Measurements from ENCODE around the gene ALOX12B.

Gene ALOX12B

GRCh38 chr17:8087075-8087951 is at the start of gene ALOX12B:
Gene ALOX12B (minus strand): TSS chr17:8087716. CDS start chr17:8087442, 274 bp downstream.
- DNase-seq (ENCODE audit: low spot score), result peak; percentile 45

DNA sequence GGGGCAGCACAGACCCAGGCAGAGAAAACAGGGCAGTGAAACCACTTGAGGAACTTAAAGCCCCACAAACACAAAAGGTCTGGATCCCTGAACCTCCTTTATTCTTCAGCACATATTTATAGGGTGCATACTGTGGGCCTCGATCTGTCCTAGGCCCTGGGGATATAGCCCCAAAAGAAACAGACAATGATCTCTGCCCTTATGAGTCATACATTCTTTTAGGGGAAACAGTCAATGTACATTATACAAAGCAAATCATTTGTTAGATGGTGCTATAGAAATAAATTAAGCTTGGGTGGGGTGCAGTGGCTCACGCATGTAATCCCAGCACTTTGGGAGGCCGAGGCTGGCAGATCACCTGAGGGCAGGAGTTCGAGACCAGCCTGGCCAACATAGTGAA is 46.4 kb upstream of the ALOX12B start:
- no peak for DNase-seq (ENCODE audit: low spot score)

GRCh38 chr17:8133399-8133798 is 45.9 kb upstream of the ALOX12B start:
- DNase-seq (ENCODE audit: low spot score), result peak; percentile 71

GRCh38 chr17:8131844-8132441 is 44.4 kb upstream of the ALOX12B start:
- no peak for DNase-seq (ENCODE audit: low spot score)

GRCh38 chr17:8128125-8128784 is 40.7 kb upstream of the ALOX12B start:
- DNase-seq (ENCODE audit: low spot score), result no peak

GRCh38 chr17:8126491-8127066 is 39.1 kb upstream of the ALOX12B start:
- DNase-seq (ENCODE audit: low spot score), result peak; percentile 86

DNA sequence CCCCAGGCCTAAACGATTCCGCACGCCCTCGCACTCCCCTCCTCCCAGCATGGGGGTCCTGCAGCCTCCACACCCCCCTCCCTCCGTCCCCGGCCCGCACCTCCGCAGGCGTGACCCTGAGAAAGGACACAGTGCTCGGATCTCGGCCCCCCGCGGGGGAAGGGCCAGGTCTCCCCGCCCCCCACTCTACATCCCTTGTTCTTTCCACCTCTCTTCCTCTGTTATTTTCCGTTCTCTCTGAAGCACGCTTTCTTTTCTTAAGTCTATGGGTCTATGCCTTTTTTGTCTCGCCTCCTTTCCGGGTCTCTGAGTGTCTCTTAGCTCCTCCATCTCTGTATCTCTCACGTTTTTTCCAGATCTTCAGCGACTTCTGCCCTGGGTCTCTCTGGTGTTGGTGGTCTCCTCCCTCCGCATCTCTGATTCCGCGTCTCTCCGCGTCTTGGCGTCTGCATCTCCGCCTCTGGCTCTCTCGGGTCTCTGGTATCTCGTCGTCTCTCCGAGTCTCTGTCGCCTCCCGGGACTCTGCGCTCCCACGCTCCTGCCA is 38.5 kb upstream of the ALOX12B start:
- peak; percentile 84 for DNase-seq (ENCODE audit: low spot score)

- peak; percentile 98 for DNase-seq (ENCODE audit: low spot score)
Measured at GRCh38 chr17:8125154-8125946, 37.8 kb upstream of the ALOX12B start.

DNA sequence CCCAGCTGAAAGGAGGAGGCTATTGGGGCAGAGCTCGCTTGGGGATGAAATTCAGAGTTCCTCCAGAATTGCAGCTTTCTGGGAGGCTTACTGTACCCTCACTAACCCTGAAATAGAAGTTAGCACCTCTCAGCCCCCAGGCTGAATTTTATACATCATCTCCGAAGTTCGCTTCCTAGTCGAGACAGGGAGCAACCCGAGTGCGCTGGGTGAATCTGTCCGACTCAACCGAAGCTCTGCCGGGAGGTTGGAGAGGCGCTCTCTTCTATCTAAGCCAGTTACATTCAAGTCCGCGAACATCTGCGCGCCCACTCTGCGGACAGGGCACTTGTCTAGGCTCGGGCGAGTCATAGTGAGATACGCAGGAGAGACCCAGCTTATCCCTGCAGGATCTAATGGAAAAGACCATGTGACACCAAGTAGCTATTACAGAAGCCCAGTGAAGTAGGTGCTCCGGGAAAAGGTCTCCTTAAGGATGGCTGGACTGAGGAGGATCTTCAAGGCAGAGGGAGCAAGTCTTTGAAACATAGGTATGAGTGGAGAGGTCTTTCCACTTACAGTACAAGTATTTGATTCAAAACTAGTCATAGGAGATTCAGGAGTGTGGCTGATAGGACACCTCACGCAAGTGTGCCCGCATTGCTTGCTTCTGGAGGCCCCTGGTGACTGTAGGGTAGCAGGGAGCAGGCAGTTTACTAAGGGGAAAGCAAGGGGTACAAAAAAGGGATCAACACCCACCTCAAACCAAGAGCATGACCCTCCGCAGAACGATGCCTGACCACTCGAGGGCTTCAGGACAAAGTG is 37.0 kb upstream of the ALOX12B start:
- peak; percentile 71 for DNase-seq (ENCODE audit: low spot score)

GRCh38 chr17:8123695-8124349 is 36.3 kb upstream of the ALOX12B start, which contains the start of gene HES7:
Gene HES7 (minus strand): TSS chr17:8124106. CDS start chr17:8124084, 22 bp downstream.
- DNase-seq (ENCODE audit: low spot score), result no peak

DNA sequence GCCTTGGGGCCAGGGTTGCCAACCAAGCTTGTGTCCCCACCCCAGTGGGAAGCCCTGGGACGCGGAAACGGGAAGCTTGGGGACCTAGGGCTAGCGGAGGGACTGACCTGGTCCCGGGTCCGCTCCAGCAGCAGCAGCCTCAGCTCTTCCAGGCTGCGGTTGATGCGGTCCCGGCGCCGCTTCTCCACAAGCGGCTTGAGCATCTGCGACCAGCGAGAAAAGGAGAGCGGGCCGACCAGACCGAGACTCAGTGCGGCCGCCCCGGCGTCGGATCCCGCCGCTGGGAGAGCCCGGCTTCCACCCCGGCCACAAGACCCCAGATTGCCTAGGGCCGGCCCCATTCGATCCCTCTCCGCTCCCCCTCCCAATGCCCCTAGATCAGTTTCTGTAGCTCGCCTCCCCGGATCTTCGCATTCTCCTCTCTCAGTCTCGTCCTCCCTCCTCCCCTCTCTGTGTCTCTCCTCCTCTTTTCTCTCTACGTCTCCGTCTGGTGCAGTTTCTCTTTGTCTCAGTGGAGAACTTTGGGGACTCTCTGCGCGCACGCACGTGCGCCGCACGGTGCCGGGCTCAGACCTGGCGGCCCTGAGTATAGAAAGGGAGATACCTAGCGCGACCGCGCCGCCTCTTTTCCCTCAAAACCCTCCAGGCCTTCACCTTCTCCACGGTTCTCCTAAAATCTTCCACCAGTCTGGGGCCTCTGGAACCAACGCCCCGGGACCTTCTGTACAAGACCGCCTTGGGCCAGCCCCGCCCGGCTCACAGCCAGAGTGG is 35.6 kb upstream of the ALOX12B start:
- DNase-seq (ENCODE audit: low spot score), result peak; percentile 80

- peak; percentile 69 for DNase-seq (ENCODE audit: low spot score)
Measured at GRCh38 chr17:8122422-8122923, 35.0 kb upstream of the ALOX12B start.

DNA sequence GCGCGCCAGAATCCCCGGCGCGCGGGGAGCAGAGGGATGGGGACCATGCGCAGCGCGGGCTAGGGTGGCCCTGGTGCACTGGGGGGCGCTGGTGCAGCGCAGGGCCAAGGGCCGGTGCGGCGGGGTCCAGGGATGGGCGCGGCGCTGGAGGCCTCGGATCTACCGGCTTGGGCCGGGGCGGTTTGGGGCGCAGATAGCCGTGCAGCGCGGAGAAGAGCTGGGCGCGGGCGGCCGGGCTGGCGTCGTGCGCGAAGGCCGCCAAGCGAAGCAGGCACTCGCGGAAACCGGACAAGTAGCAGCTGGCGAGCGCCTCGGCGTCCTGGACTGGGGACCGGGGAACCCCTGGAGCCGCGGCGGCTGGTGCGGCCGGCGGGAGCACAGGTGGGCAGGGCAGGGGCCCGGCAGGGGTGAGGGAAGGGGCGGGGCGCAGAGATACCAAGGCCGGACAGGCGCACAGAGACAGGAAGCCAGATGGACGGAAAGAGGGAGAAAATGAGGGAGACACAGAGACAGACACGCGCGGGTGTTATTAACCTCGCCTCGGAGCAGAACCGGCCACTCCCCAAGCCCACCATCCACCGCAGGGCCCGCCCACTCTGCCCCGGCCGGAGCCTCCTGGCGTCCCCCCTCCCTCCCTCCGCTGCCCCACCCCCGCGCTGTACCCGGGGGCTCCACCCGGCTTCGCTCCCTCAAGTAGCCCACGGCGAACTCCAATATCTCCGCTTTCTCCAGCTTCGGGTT is 34.3 kb upstream of the ALOX12B start:
- DNase-seq (ENCODE audit: low spot score), result peak; percentile 94

DNA sequence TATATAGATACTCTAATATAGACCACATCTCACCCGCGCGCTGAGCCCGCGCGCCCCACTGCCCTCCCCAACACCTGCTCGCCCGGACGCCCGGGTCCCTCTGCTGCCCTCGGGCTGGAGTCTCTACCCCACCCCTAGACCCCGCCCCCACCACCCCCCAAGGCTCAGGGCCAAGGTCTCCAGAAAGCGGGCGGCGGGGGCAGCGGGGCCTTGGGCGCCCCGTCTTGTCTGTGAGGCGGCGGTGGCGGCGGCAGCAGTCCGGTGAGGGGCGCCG is 33.8 kb upstream of the ALOX12B start:
- no peak for DNase-seq (ENCODE audit: low spot score)

DNA sequence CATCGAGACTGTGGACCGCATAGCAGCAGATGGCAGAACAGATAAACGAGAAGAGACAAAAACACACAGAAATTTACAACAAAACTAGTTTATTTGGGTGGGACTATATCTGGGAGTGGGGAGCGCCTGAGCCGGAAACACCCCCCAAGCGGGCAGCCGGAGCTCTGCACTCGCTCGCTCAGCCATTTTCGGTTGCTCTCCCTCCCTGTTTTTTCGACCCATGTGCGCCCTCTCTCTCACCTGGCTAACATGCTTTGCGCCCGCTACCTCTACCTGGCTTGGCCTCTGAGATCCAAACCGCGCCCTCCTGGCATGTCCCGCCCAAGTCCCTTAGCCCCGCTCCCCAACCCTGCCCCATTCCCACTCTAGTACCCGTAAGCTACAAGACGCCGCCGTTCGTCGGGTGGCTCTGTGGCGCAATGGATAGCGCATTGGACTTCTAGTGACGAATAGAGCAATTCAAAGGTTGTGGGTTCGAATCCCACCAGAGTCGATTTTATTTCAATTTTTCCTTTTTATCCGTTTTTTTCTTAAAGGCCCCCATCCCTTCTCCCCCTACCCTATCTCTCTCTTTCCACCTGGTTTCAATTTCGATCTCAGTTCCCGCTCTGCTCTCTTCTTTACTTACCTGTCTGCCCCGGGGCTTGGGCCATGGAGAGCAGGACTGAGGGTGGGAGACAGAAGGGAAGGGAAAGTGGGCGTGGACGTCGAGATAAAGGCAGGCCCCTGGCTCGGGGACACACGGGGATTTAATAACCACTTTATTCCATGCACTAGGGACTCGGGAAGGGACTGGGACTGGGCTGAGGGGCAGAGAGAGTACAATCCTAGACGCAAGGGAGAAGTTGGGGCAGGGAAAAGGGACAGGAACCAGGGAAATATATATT is 33.2 kb upstream of the ALOX12B start:
- DNase-seq (ENCODE audit: low spot score), result peak; percentile 95

- DNase-seq (ENCODE audit: low spot score), result peak; percentile 96
Measured at GRCh38 chr17:8119581-8120519, 32.3 kb upstream of the ALOX12B start.
